Spinal cord (tissue), 10 donors: ENCODE measurements around the gene ZBTB7C. TPM values are rescaled to one million over a fixed set of nuclear protein-coding genes. Genes with fewer than 3 reads are reported as not detected.

ENCODE experiments used
- DNase-seq, 6 donors: peaks; one replicate each; pipeline versions ENCODE4 v3.0.0 to v3.0.0-alpha.2; 2013 to 2015; ENCODE audit warnings: low spot score in 6 of 6, low read depth in 4 of 6
- H3K27ac ChIP-seq: one replicate; pipeline ENCODE4 v1.5.1; 2013; ENCODE audit warnings: low read depth, low read length, control low read depth
- H3K27me3 ChIP-seq: one replicate; pipeline ENCODE4 v1.6.1; 2013; ENCODE audit warnings: low read length; ENCODE audit not compliant: control insufficient read depth, insufficient read depth
- H3K36me3 ChIP-seq: one replicate; pipeline ENCODE4 v1.6.1; 2013; ENCODE audit warnings: low read length; ENCODE audit not compliant: control insufficient read depth, insufficient read depth
- H3K4me1 ChIP-seq: one replicate; pipeline ENCODE4 v1.6.1; 2013; ENCODE audit warnings: low read length; ENCODE audit not compliant: control insufficient read depth, insufficient read depth
- H3K4me3 ChIP-seq: one replicate; pipeline ENCODE4 v1.5.1; 2013; ENCODE audit warnings: low read depth, low read length, control low read depth
- H3K9me3 ChIP-seq: one replicate; pipeline ENCODE4 v1.6.1; 2013; ENCODE audit warnings: low read length; ENCODE audit not compliant: control insufficient read depth, insufficient read depth
- WGBS: methylation state at CpG from one replicate; pipeline ENCODE4 v1.1.5; 2013; ENCODE audit warnings: missing lambda C conversion rate; ENCODE audit not compliant: insufficient coverage; 5-methylcytosine and 5-hydroxymethylcytosine counted together
- polyA plus RNA-seq, 2 donors: library from polyadenylated mRNA; unstranded; fragments of 120-200 nt; gene quantifications; one replicate each; pipeline ENCODE4 v1.2.1, GENCODE V29; 2013; ENCODE audit not compliant: insufficient read length in 2 of 2
- total RNA-seq, 2 donors: library from RNA; depleted of rRNA in 1 of 2; stranded (reverse); fragments of 120-200 nt in 1 of 2; fragments of >200 nt in 1 of 2; gene quantifications; one replicate each; pipeline versions ENCODE4 v1.2.3 to v1.2.4, GENCODE V29; 2013 to 2014
- donor health status: healthy.

The ZBTB7C gene
- total and polyA plus RNA-seq, 4 donors, result 7.6 to 15.7 (median 9.8) TPM

- WGBS, result 94% methylated on average over 3 of the region's 3 CpGs
- H3K27ac ChIP-seq, result no peak overlapping the region
- H3K4me1 ChIP-seq, result peaks cover 30% of the 10 kb centered on the region
- no peaks in the 10 kb centered on the region for H3K27me3 ChIP-seq
- H3K36me3 ChIP-seq, result no peaks in the 10 kb centered on the region
- no peak for DNase-seq
- no peak overlapping the region for H3K4me3 ChIP-seq
- H3K9me3 ChIP-seq, result no peaks in the 10 kb centered on the region
Observed at GRCh38 chr18:48321121-48321520, 88.1 kb downstream of the ZBTB7C start.

- no peaks in the 10 kb centered on the region for H3K36me3 ChIP-seq
- 74% methylated on average over 4 of the region's 4 CpGs for WGBS
- H3K4me3 ChIP-seq, result no peak overlapping the region
- H3K27me3 ChIP-seq, result no peaks in the 10 kb centered on the region
- H3K4me1 ChIP-seq, result peaks cover 30% of the 10 kb centered on the region
- DNase-seq, result no peak
- no peak overlapping the region for H3K27ac ChIP-seq
- H3K9me3 ChIP-seq, result no peaks in the 10 kb centered on the region
Observed at GRCh38 chr18:48320639-48320945, 88.6 kb downstream of the ZBTB7C start.

GRCh38 chr18:48319801-48320638 lies 89.2 kb downstream of the ZBTB7C start:
- Histone ChIP-seq H3K4me3 (no peak overlapping the region), H3K27me3 (no peaks in the 10 kb centered on the region), H3K4me1 (peaks cover 34% of the 10 kb centered on the region), H3K27ac (no peak overlapping the region), H3K9me3 (no peaks in the 10 kb centered on the region), H3K36me3 (no peaks in the 10 kb centered on the region)
- WGBS, result 73% methylated on average over 10 of the region's 10 CpGs
- DNase-seq, result no peak

- Histone ChIP-seq H3K27ac (no peak overlapping the region), H3K4me1 (peaks cover 45% of the 10 kb centered on the region), H3K4me3 (no peak overlapping the region), H3K9me3 (no peaks in the 10 kb centered on the region), H3K36me3 (no peaks in the 10 kb centered on the region), H3K27me3 (no peaks in the 10 kb centered on the region)
- WGBS, result 53% methylated on average over 8 of the region's 8 CpGs
- DNase-seq, result peak in 2 of 6 donors; percentile 56 to 78
Observed at GRCh38 chr18:48318436-48318835, 90.7 kb downstream of the ZBTB7C start.

GRCh38 chr18:48317781-48318381 lies 91.3 kb downstream of the ZBTB7C start:
- DNase-seq, result no peak
- Histone ChIP-seq H3K27me3 (no peaks in the 10 kb centered on the region), H3K9me3 (no peaks in the 10 kb centered on the region), H3K4me1 (peaks cover 45% of the 10 kb centered on the region), H3K4me3 (no peak overlapping the region), H3K27ac (no peak overlapping the region), H3K36me3 (no peaks in the 10 kb centered on the region)
- 96% methylated on average over 5 of the region's 5 CpGs for WGBS

- H3K27me3 ChIP-seq, result no peaks in the 10 kb centered on the region
- no peak overlapping the region for H3K27ac ChIP-seq
- no peaks in the 10 kb centered on the region for H3K36me3 ChIP-seq
- peaks cover 45% of the 10 kb centered on the region for H3K4me1 ChIP-seq
- no peak for DNase-seq
- WGBS, result 20% methylated on average over 1 of the region's 3 CpGs
- H3K4me3 ChIP-seq, result no peak overlapping the region
- no peaks in the 10 kb centered on the region for H3K9me3 ChIP-seq
Observed at GRCh38 chr18:48316177-48316576, 93.0 kb downstream of the ZBTB7C start.

- no peak overlapping the region for H3K4me3 ChIP-seq
- H3K9me3 ChIP-seq, result no peaks in the 10 kb centered on the region
- WGBS, result 5% methylated on average over 6 of the region's 6 CpGs
- H3K36me3 ChIP-seq, result no peaks in the 10 kb centered on the region
- peaks cover 43% of the 10 kb centered on the region for H3K4me1 ChIP-seq
- H3K27me3 ChIP-seq, result no peaks in the 10 kb centered on the region
- H3K27ac ChIP-seq, result no peak overlapping the region
- DNase-seq, result peak in 2 of 6 donors; percentile 35 to 54
Observed at GRCh38 chr18:48314690-48315089, 94.5 kb downstream of the ZBTB7C start.

- no peaks in the 10 kb centered on the region for H3K36me3 ChIP-seq
- no peak for DNase-seq
- H3K4me3 ChIP-seq, result no peak overlapping the region
- 31% methylated on average over 2 of the region's 6 CpGs for WGBS
- H3K27me3 ChIP-seq, result no peaks in the 10 kb centered on the region
- H3K27ac ChIP-seq, result no peak overlapping the region
- no peaks in the 10 kb centered on the region for H3K9me3 ChIP-seq
- peaks cover 45% of the 10 kb centered on the region for H3K4me1 ChIP-seq
Observed at GRCh38 chr18:48313792-48314191, 95.4 kb downstream of the ZBTB7C start.

- Histone ChIP-seq H3K4me1 (peaks cover 48% of the 10 kb centered on the region), H3K4me3 (no peak overlapping the region), H3K27me3 (no peaks in the 10 kb centered on the region), H3K36me3 (no peaks in the 10 kb centered on the region), H3K27ac (no peak overlapping the region), H3K9me3 (no peaks in the 10 kb centered on the region)
- WGBS, result 93% methylated on average over 5 of the region's 5 CpGs
- no peak for DNase-seq
Observed at GRCh38 chr18:48312066-48312465, 97.1 kb downstream of the ZBTB7C start.

- WGBS, result 53% methylated on average over 2 of the region's 3 CpGs
- Histone ChIP-seq H3K36me3 (no peaks in the 10 kb centered on the region), H3K4me1 (peaks cover 52% of the 10 kb centered on the region), H3K27me3 (no peaks in the 10 kb centered on the region), H3K4me3 (no peak overlapping the region), H3K27ac (no peak overlapping the region), H3K9me3 (no peaks in the 10 kb centered on the region)
- no peak for DNase-seq
Observed at GRCh38 chr18:48310999-48311398, 98.2 kb downstream of the ZBTB7C start.
